Urinary bladder (tissue), 4 donors: ENCODE data around the gene DCPS. TPM values are rescaled to one million over a fixed set of nuclear protein-coding genes. Genes with fewer than 3 reads are reported as not detected.
A peak's percentile ranks its signal among the peaks of the same experiment; 100 is the strongest.
"Not testable (repeated sequence)": the region's sequence is repeated elsewhere in the genome, so short reads cannot be mapped to it uniquely, and the experiment has no call there.

Experiments used
- DNase-seq: peaks from one replicate; pipeline ENCODE4 v3.0.0-alpha.2; 2015; ENCODE audit errors: extremely low spot score
- H3K27ac ChIP-seq: one replicate; pipeline ENCODE4 v1.5.1; 2013; ENCODE audit warnings: low read depth, mild to moderate bottlenecking, moderate library complexity
- H3K36me3 ChIP-seq: one replicate; pipeline ENCODE4 v1.6.1; 2013; ENCODE audit warnings: mild to moderate bottlenecking, moderate library complexity; ENCODE audit not compliant: insufficient read depth
- H3K4me1 ChIP-seq: one replicate; pipeline ENCODE4 v1.6.1; 2013; ENCODE audit warnings: mild to moderate bottlenecking, moderate library complexity; ENCODE audit not compliant: insufficient read depth
- H3K4me3 ChIP-seq: one replicate; pipeline ENCODE4 v1.5.1; 2013; ENCODE audit warnings: low read depth, low read length
- WGBS: extraction: QIAGEN DNeasy Blood & Tissue Kit; methylation state at CpG from one replicate; pipeline ENCODE4 v1.1.7; 2013; 5-methylcytosine and 5-hydroxymethylcytosine counted together
- polyA plus RNA-seq: library from polyadenylated mRNA; stranded (reverse); fragments of 200-250 nt; gene quantifications from one replicate; pipeline ENCODE4 v1.2.3, GENCODE V29; 2013
- total RNA-seq: library from RNA; depleted of rRNA; stranded (reverse); fragments of >200 nt; gene quantifications from one replicate; pipeline ENCODE4 v1.2.3, GENCODE V29; 2014
- donor health status: healthy with polysubstance abuse.
- donor health status: healthy.

Gene DCPS, protein sequence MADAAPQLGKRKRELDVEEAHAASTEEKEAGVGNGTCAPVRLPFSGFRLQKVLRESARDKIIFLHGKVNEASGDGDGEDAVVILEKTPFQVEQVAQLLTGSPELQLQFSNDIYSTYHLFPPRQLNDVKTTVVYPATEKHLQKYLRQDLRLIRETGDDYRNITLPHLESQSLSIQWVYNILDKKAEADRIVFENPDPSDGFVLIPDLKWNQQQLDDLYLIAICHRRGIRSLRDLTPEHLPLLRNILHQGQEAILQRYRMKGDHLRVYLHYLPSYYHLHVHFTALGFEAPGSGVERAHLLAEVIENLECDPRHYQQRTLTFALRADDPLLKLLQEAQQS
- total RNA-seq (6.7 TPM), polyA plus RNA-seq (28.3 TPM)

DNA sequence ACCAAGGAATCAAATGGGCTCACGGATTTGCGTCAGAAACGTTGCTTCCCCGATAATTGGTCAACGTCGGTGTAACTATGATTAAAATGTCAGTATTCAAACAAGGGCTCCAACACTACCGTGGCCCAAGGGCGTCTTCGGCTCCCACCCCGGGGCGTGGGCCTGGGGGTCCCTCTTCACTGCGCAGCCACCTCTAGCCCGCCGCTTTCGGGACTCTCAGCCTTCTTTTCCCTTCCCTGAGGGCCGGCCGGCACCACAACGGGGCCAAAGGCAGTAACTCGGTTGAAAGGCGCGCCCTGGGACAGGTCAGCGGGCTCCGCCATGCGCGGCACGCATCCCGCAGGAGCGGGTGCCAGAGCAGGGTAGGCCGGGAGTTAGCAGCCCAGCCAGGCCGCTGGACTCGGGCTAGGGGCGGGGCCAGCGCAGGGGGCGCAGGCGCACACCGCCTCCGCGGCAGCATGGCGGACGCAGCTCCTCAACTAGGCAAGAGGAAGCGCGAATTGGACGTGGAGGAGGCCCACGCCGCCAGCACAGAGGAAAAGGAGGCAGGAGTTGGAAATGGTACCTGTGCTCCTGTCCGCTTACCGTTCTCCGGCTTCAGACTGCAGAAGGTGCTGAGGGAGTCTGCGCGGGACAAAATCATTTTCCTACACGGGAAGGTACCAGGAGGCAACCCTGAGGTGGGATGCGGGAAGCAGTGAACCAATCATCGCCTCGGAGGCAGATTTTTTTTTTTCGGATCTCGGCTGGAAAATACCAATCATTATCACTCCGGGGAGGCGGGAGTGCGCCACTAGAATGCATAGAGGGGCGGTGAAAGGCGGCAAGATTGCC lies at the start of gene DCPS:
TSS of gene DCPS (plus strand) at position 438 of the 834 bp plus-strand sequence. CDS start at position 459, 21 bp downstream.
- WGBS, result 1% methylated on average over 61 of the region's 61 CpGs
- Histone ChIP-seq H3K4me3 (peak within 1 kb of the TSS; percentile 51), H3K36me3 (no peaks in the 10 kb centered on the region), H3K27ac (peak within 1 kb of the TSS; percentile 73), H3K4me1 (no peaks in the 10 kb centered on the region)
- peak; percentile 81 for DNase-seq

DNA sequence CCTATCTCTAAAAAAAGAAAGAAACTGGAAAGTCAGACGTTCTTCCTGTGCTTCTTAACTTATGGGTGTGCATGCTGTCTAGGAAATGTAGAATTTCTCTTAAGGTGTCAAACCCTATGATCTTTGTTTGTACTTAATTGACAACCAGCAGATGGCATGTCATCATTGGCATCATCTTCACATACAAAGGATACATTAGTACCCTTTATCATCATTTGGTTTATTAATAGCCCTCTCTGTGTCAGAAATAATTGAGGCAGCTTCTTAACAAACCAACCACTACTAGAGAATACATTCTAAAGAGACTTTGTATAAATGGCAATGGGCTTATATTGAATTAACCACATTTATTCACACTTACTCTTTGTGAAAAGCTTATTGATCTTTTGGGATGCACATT lies 49.0 kb upstream of the DCPS start:
- Histone ChIP-seq H3K36me3 (peaks cover 4% of the 10 kb centered on the region), H3K4me1 (no peaks in the 10 kb centered on the region), H3K4me3 (no peak overlapping the region), H3K27ac (no peak overlapping the region)
- 52% methylated on average over 1 of the region's 1 CpG for WGBS
- DNase-seq, result no peak

DNA sequence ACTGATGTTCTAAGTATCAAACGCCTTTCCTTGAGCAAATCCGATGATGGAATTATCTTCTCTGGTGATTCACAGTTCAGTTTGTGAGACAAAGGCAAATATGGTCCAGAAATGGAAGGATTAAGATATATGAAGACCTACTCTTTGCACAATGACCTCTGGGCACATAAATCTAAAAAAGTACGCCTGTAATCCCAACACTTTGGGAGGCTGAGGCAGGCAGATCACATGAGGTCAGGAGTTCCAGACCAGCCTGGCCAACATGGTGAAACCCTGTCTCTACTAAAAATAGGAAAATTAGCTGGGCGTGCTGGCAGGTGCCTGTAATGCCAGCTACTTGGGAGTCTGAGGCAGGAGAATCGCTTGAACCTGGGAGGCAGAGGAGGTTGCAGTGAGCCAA lies 48.4 kb upstream of the DCPS start:
- H3K4me3 ChIP-seq, H3K4me1 ChIP-seq, DNase-seq, H3K27ac ChIP-seq, H3K36me3 ChIP-seq: not testable (repeated sequence)
- 91% methylated on average over 5 of the region's 5 CpGs for WGBS

DNA sequence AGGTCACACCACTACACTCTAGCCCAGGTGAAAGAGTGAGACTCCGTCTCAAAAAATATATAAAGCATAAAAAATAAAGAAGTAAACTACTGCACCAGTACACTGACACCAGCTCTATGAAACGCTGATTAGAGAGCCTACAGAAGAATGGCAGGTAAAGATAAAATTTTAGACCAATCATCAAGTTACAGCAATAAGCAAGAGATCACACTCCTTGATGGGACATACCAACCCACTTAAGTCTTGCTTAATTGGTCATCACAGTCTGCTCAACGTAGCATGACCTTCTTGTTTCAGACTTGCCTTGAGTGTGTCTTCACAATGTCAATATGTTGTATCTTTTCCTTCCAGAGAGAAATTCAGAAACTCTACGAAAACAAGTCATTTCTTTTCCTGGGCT lies 47.6 kb upstream of the DCPS start:
- no peak for DNase-seq

DNA sequence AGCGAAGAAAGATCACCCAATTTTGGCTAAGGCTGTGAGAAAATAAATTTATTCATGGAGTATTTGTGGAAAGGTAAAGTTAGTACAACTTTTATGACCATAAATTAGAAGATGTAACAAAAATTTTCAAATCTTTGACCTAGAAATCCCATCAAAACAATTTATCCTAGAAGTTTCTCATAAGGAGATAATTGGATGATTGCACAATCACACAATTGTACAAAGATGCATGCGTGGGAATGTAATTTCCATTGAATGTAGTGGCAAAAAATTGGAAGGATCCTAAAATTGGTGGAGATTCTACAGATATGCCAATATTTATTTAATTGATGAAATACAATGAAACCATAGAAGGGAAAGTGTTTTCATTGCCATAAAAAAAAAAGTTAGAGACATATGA lies 46.7 kb upstream of the DCPS start:
- Histone ChIP-seq H3K36me3 (peaks cover 6% of the 10 kb centered on the region), H3K4me3 (no peak overlapping the region), H3K4me1 (no peaks in the 10 kb centered on the region), H3K27ac (no peak overlapping the region)
- WGBS, result 91% methylated on average over 2 of the region's 2 CpGs
- no peak for DNase-seq

More for the DNA sequence above, 47.6 kb upstream of the DCPS start:
- WGBS, result 92% methylated on average over 4 of the region's 4 CpGs
- Histone ChIP-seq H3K27ac (no peak overlapping the region), H3K4me3 (no peak overlapping the region), H3K4me1 (no peaks in the 10 kb centered on the region), H3K36me3 (peaks cover 5% of the 10 kb centered on the region)

DNA sequence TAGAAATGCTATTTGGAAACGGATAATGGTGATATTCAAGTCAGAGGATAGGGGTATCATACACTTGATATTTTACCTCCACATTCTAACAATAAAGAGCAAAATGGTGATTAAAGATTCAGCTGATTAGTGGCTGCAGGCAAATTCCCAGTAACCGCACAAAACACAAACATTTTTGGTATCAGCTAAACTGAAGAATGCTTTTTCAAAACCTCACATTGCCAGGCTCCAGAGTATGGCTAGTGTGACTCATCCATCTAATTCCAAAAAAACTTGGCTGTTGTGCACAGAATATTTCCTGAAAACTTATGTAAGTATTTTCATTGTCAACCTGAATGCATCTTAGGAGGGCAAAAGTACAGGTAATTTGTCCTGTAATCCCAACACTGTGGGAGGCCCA lies 46.1 kb upstream of the DCPS start:
- peaks cover 8% of the 10 kb centered on the region for H3K36me3 ChIP-seq
- WGBS, result 87% methylated on average over 2 of the region's 2 CpGs

DNA sequence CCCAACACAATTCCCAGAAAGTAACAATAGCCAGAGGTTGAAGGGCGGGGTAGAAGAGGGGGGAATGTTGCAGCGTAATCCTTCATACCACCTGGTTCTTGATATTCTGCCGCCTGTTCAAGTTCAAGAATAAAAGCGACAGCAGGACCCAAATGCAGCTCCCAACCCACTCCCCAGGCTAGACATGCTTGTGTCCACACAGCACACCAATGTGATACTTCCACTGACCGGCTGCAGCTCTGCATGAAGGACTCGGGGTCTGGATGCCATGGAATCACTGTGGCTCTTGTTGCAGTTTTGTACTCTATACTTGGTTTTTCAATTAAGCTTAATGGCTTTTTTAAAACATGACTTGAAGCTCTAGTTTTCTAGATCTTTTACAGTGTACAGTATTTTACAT lies 41.6 kb upstream of the DCPS start:
- no peaks in the 10 kb centered on the region for H3K4me1 ChIP-seq
- no peak overlapping the region for H3K27ac ChIP-seq
- peaks cover 9% of the 10 kb centered on the region for H3K36me3 ChIP-seq
- DNase-seq, result no peak
- 92% methylated on average over 6 of the region's 6 CpGs for WGBS
- no peak overlapping the region for H3K4me3 ChIP-seq

More for the DNA sequence above, 46.1 kb upstream of the DCPS start:
- no peak overlapping the region for H3K4me3 ChIP-seq
- H3K27ac ChIP-seq, result no peak overlapping the region
- DNase-seq, result no peak
- no peaks in the 10 kb centered on the region for H3K4me1 ChIP-seq

DNA sequence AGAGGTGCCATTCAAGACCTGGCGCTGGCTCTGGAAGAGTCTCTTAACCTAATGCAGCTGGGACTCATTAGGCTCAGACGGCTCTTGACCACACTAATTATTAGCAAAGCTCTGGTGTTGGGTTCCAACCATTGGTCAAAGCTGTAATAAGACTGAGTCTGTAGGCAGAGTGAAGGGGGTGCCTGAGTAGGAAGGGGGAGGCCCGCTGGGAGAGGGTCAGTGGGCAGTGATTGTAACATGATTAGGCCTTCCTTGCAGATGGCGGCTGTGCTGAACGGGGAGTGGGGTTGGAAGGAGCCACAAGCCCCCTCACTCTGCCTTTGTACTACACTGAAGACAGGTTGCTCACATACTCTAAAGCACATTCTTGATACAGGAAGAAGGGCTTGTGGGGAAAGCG lies 40.4 kb upstream of the DCPS start:
- Histone ChIP-seq H3K36me3 (peaks cover 7% of the 10 kb centered on the region), H3K4me1 (no peaks in the 10 kb centered on the region), H3K4me3 (no peak overlapping the region), H3K27ac (no peak overlapping the region)
- WGBS, result 78% methylated on average over 6 of the region's 6 CpGs
- DNase-seq, result no peak

DNA sequence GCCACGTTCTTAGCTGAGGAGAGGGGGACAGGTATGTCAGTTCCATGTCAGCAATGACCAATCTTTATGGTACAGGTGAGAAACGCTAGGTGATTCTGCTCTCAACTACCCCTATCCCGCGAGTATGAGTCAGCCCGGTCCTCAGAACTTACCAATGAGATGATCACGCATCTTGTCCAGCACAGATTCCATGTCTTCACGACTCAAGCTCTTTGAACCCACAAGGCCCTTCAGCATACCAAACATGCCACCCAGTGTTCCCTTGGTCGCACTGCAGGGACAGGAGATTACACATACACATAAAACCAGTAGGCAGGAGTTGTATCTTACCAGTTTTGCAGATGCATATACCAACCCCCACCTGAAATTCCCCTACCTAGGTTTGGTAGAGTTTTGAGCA lies 38.0 kb upstream of the DCPS start:
- Histone ChIP-seq H3K4me1 (no peaks in the 10 kb centered on the region), H3K27ac (no peak overlapping the region), H3K4me3 (no peak overlapping the region), H3K36me3 (peaks cover 5% of the 10 kb centered on the region)
- no peak for DNase-seq
- 89% methylated on average over 8 of the region's 8 CpGs for WGBS

DNA sequence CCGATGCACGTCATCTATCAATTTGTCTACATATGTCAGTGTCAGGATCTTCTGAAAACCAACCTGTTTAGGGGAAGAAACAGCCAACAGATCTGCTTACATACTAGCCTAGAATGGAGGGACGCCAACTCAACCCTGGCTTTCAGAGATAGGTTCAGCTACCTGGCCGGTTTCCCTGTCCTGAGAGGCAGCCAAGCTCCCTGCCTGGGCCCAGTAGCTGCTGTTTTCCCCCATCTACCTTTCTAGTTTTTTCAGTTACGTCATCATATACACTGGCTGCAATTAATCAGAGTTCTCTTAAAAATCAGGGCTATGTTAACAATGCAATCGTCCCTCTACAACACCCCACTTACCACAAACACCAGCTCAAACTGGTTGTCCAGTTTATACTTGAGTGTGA lies 36.2 kb upstream of the DCPS start:
- no peak for DNase-seq
- Histone ChIP-seq H3K4me1 (no peaks in the 10 kb centered on the region), H3K4me3 (peak overlapping the region; percentile 64), H3K36me3 (peaks cover 2% of the 10 kb centered on the region), H3K27ac (peak overlapping the region; percentile 60)
- WGBS, result 72% methylated on average over 6 of the region's 6 CpGs

DNA sequence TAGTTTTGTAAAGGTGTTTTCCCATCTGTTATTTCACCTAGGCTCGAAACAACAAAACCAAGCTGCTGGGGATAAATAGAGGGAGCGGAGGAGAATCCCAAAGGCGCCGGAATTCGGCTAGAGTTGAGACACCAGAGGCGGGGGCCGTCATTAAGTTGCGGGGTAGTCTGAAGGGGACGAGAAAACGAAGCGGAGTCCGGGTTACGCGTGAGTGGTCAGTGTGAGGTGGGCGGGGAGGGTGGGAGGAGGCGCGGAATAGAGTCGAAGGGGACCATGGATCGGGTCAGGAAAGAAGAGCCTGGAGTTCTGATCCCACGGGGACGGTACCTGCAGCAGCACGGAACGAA lies 35.5 kb upstream of the DCPS start:
- peak overlapping the region; percentile 64 for H3K4me3 ChIP-seq
- peak overlapping the region; percentile 78 for H3K27ac ChIP-seq
- DNase-seq, result no peak
- H3K36me3 ChIP-seq, result peaks cover 2% of the 10 kb centered on the region
- under 1% methylated on average over 23 of the region's 23 CpGs for WGBS
- no peaks in the 10 kb centered on the region for H3K4me1 ChIP-seq

DNA sequence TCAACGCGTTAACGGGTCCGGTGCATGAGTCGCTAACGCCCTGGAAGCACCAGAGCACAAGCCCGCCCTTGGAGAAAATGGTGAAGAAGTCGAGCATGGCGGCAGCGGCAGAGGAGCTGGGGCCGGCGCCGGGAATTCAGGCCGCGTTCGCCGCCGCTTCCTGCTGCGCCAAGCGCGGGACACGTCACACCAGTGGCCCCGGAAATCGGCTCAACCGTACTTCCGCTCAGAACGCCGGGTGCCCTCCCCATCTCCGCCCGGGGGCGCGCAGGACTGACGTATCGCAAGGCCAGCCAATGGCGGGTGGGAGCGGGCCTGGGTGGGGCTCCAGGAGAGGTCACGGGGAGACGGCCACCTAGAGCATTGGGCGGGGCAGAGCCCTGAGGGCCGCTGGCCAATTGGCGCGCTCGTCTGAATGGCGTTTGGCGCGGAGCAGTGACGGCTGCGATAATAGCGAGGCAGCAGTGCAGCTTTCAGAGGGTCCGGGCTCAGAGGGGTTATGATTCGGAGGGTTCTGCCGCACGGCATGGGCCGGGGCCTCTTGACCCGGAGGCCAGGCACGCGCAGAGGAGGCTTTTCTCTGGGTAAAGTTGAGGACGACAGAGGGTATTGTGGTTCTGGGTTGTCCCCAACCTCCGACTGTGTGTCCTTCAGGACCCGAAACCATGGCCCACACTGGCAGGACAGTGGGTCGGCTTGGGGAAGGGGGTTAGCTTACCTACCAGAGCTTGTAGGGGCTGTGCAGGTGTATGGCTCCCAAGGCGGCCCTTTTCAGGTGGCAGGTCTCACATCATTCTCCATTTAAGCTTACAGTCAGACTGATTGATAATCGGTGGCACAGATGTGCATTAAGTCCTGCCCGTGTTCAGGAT lies 34.9 kb upstream of the DCPS start, which contains the start of the genes FOXRED1 and SRPRA:
TSS of gene FOXRED1 (plus strand) at position 447 of the 872 bp plus-strand sequence. CDS start at position 500, 53 bp downstream.
TSS of gene SRPRA (minus strand) at position 188 of the 872 bp plus-strand sequence. CDS start at position 97, 91 bp downstream.
- peaks cover 2% of the 10 kb centered on the region for H3K36me3 ChIP-seq
- H3K27ac ChIP-seq, result peak within 1 kb of the TSS; percentile 78
- peak within 1 kb of the TSS; percentile 64 for H3K4me3 ChIP-seq
- under 1% methylated on average over 64 of the region's 64 CpGs for WGBS
- H3K4me1 ChIP-seq, result no peaks in the 10 kb centered on the region
- peak; percentile 96 for DNase-seq

DNA sequence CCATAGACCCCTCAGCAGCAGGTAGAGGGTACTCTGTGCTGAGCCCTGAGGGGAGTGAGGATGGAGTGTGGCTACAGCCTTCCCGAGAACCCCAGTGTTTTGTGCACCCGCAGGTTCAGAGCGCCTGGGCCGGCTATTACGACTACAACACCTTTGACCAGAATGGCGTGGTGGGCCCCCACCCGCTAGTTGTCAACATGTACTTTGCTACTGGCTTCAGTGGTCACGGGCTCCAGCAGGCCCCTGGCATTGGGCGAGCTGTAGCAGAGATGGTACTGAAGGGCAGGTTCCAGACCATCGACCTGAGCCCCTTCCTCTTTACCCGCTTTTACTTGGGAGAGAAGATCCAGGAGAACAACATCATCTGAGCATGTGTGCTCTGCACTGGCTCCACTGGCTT lies 26.5 kb upstream of the DCPS start:
- Histone ChIP-seq H3K4me3 (no peak overlapping the region), H3K36me3 (no peaks in the 10 kb centered on the region), H3K27ac (no peak overlapping the region), H3K4me1 (no peaks in the 10 kb centered on the region)
- no peak for DNase-seq
- WGBS, result 96% methylated on average over 11 of the region's 11 CpGs
